Muscle of leg (tissue), 11 donors: ENCODE data around the gene BMP7. TPM values are rescaled to one million over a fixed set of nuclear protein-coding genes. Genes with fewer than 3 reads are reported as not detected.

Experiments used
- DNase-seq: peaks from one replicate; pipeline ENCODE4 v3.0.0; 2013
- H3K27ac ChIP-seq: one replicate; pipeline ENCODE4 v1.5.1; 2013; ENCODE audit warnings: mild to moderate bottlenecking, low read length, control low read depth
- H3K27me3 ChIP-seq: one replicate; pipeline ENCODE4 v1.6.1; 2013; ENCODE audit warnings: low read length; ENCODE audit not compliant: control insufficient read depth, insufficient read depth
- H3K36me3 ChIP-seq: one replicate; pipeline ENCODE4 v1.6.1; 2013; ENCODE audit warnings: low read length; ENCODE audit not compliant: control insufficient read depth, insufficient read depth
- H3K4me1 ChIP-seq: one replicate; pipeline ENCODE4 v1.6.1; 2013; ENCODE audit warnings: low read length; ENCODE audit not compliant: control insufficient read depth, insufficient read depth
- H3K4me3 ChIP-seq: one replicate; pipeline ENCODE4 v1.5.1; 2013; ENCODE audit warnings: low read length, control low read depth
- H3K9me3 ChIP-seq: replicated peaks from 2 replicates; pipeline ENCODE4 v1.6.1; 2013; ENCODE audit warnings: low read depth, low read length; ENCODE audit not compliant: control insufficient read depth
- WGBS: methylation state at CpG from one replicate; pipeline ENCODE4 v1.1.5; 2013; ENCODE audit warnings: missing lambda C conversion rate; ENCODE audit not compliant: insufficient coverage; 5-methylcytosine and 5-hydroxymethylcytosine counted together
- polyA plus RNA-seq, 8 donors: library from polyadenylated mRNA; unstranded; fragments of 120-200 nt; gene quantifications; one replicate each; pipeline versions ENCODE4 v1.2.1 to v1.2.3, GENCODE V29; 2013; ENCODE audit warnings: inconsistent platforms in 1 of 8, low replicate concordance in 1 of 8; ENCODE audit not compliant: insufficient read length in 8 of 8, insufficient read depth in 1 of 8
- total RNA-seq: library from RNA; stranded (reverse); fragments of 120-200 nt; gene quantifications from one replicate; pipeline ENCODE4 v1.2.4, GENCODE V29; 2013

BMP7 gene
- total and polyA plus RNA-seq, 9 donors = 3.7 to 11.3 (median 5.1) TPM

- no peaks in the 10 kb centered on the region for H3K36me3 ChIP-seq
- peaks cover 2% of the 10 kb centered on the region for H3K9me3 ChIP-seq
- 63% methylated on average over 10 of the region's 12 CpGs for WGBS
- H3K27me3 ChIP-seq = peaks cover 5% of the 10 kb centered on the region
- H3K27ac ChIP-seq = peak overlapping the region; percentile 7
- H3K4me3 ChIP-seq = no peak overlapping the region
- peaks cover 17% of the 10 kb centered on the region for H3K4me1 ChIP-seq
- peak; percentile 89 for DNase-seq
Observed at GRCh38 chr20:57205606-57206219, 60.7 kb downstream of the BMP7 start.

GRCh38 chr20:57203986-57204385 is 62.5 kb downstream of the BMP7 start:
- no peak overlapping the region for H3K4me3 ChIP-seq
- H3K27me3 ChIP-seq = peaks cover 7% of the 10 kb centered on the region
- 73% methylated on average over 6 of the region's 7 CpGs for WGBS
- DNase-seq = no peak
- H3K27ac ChIP-seq = no peak overlapping the region
- peaks cover 28% of the 10 kb centered on the region for H3K4me1 ChIP-seq
- no peaks in the 10 kb centered on the region for H3K36me3 ChIP-seq
- H3K9me3 ChIP-seq = peaks cover 2% of the 10 kb centered on the region

GRCh38 chr20:57203204-57203603 is 63.2 kb downstream of the BMP7 start:
- Histone ChIP-seq H3K27ac (no peak overlapping the region), H3K27me3 (peaks cover 9% of the 10 kb centered on the region), H3K4me3 (no peak overlapping the region), H3K36me3 (no peaks in the 10 kb centered on the region), H3K4me1 (peaks cover 35% of the 10 kb centered on the region), H3K9me3 (peaks cover 2% of the 10 kb centered on the region)
- no peak for DNase-seq
- whole genome bisulfite sequencing = 91% methylated on average over 2 of the region's 2 CpGs

- peaks cover 38% of the 10 kb centered on the region for H3K4me1 ChIP-seq
- WGBS = 93% methylated on average over 6 of the region's 14 CpGs
- no peak for DNase-seq
Observed at GRCh38 chr20:57202309-57202708, 64.1 kb downstream of the BMP7 start.

GRCh38 chr20:57200882-57201695 is 65.4 kb downstream of the BMP7 start:
- Histone ChIP-seq H3K27me3 (peaks cover 11% of the 10 kb centered on the region), H3K9me3 (no peaks in the 10 kb centered on the region), H3K36me3 (no peaks in the 10 kb centered on the region), H3K4me3 (no peak overlapping the region), H3K4me1 (peaks cover 39% of the 10 kb centered on the region), H3K27ac (no peak overlapping the region)
- DNase-seq = peak; percentile 44
- WGBS = 68% methylated on average over 3 of the region's 7 CpGs

More at GRCh38 chr20:57202309-57202708, 64.1 kb downstream of the BMP7 start:
- no peak overlapping the region for H3K27ac ChIP-seq
- no peak overlapping the region for H3K4me3 ChIP-seq
- H3K27me3 ChIP-seq = peaks cover 11% of the 10 kb centered on the region
- H3K36me3 ChIP-seq = no peaks in the 10 kb centered on the region
- peaks cover 2% of the 10 kb centered on the region for H3K9me3 ChIP-seq

GRCh38 chr20:57199656-57200405 is 66.6 kb downstream of the BMP7 start:
- H3K27me3 ChIP-seq = peaks cover 13% of the 10 kb centered on the region

GRCh38 chr20:57198132-57199072 is 68.0 kb downstream of the BMP7 start:
- Histone ChIP-seq H3K36me3 (no peaks in the 10 kb centered on the region), H3K4me1 (peaks cover 50% of the 10 kb centered on the region), H3K4me3 (no peak overlapping the region), H3K27me3 (peaks cover 10% of the 10 kb centered on the region), H3K9me3 (no peaks in the 10 kb centered on the region), H3K27ac (no peak overlapping the region)
- 59% methylated on average over 13 of the region's 24 CpGs for WGBS
- no peak for DNase-seq

More at GRCh38 chr20:57199656-57200405, 66.6 kb downstream of the BMP7 start:
- Histone ChIP-seq H3K9me3 (no peaks in the 10 kb centered on the region), H3K36me3 (no peaks in the 10 kb centered on the region), H3K4me3 (no peak overlapping the region), H3K4me1 (peaks cover 50% of the 10 kb centered on the region), H3K27ac (no peak overlapping the region)
- WGBS = 87% methylated on average over 7 of the region's 16 CpGs
- DNase-seq = no peak

GRCh38 chr20:57197352-57198131 is 68.9 kb downstream of the BMP7 start:
- H3K27me3 ChIP-seq = peaks cover 10% of the 10 kb centered on the region
- no peaks in the 10 kb centered on the region for H3K9me3 ChIP-seq
- no peak overlapping the region for H3K4me3 ChIP-seq
- no peak overlapping the region for H3K27ac ChIP-seq
- 75% methylated on average over 4 of the region's 5 CpGs for WGBS
- DNase-seq = no peak
- H3K4me1 ChIP-seq = peaks cover 47% of the 10 kb centered on the region
- no peaks in the 10 kb centered on the region for H3K36me3 ChIP-seq
